Mesenchymal stem cell (in vitro differentiated cells and primary cell): ENCODE data around the gene CHST1.

Experiments
- DNase-seq: peaks from one replicate; pipeline ENCODE4 v3.0.0-alpha.2; 2013
- H2AFZ ChIP-seq: one replicate; pipeline ENCODE4 v1.6.1; 2013; ENCODE audit warnings: low read depth, mild to moderate bottlenecking, control low read depth, inconsistent platforms, low read length, moderate library complexity
- H2AK5ac ChIP-seq: 2 replicates; pipeline ENCODE4 v1.6.1; 2013; ENCODE audit warnings: low read length, moderate library complexity, mild to moderate bottlenecking, inconsistent platforms; ENCODE audit not compliant: severe bottlenecking
- H2BK120ac ChIP-seq: one replicate; pipeline ENCODE4 v1.6.1; 2013; ENCODE audit warnings: low read depth, mild to moderate bottlenecking, inconsistent platforms, low read length, moderate library complexity
- H2BK12ac ChIP-seq, 2 experiments: one replicate each; pipeline ENCODE4 v1.6.1; 2013; ENCODE audit warnings: inconsistent platforms in 2 of 2, low read length in 2 of 2, mild to moderate bottlenecking in 2 of 2, moderate library complexity in 2 of 2, control low read depth in 1 of 2
- H2BK15ac ChIP-seq: one replicate; pipeline ENCODE4 v1.6.1; 2013; ENCODE audit warnings: mild to moderate bottlenecking, low read depth, inconsistent platforms; ENCODE audit not compliant: poor library complexity, severe bottlenecking
- H2BK5ac ChIP-seq: 2 replicates; pipeline ENCODE4 v1.6.1; 2013; ENCODE audit warnings: low read depth, mild to moderate bottlenecking, low read length, control low read depth, inconsistent platforms; ENCODE audit not compliant: poor library complexity, severe bottlenecking
- H3K14ac ChIP-seq, 2 experiments: one replicate each; pipeline ENCODE4 v1.6.1; 2013; ENCODE audit warnings: inconsistent platforms in 2 of 2, low read length in 2 of 2, control low read depth in 1 of 2, mild to moderate bottlenecking in 1 of 2, moderate library complexity in 1 of 2
- H3K18ac ChIP-seq, 2 experiments: one replicate each; pipeline ENCODE4 v1.6.1; 2013; ENCODE audit warnings: inconsistent platforms in 2 of 2, low read length in 2 of 2, control low read depth in 1 of 2, low read depth in 1 of 2, mild to moderate bottlenecking in 1 of 2
- H3K23ac ChIP-seq, 2 experiments: one replicate each; pipeline ENCODE4 v1.6.1; 2013; ENCODE audit warnings: inconsistent platforms in 2 of 2, low read length in 2 of 2, mild to moderate bottlenecking in 2 of 2, moderate library complexity in 2 of 2, control low read depth in 1 of 2
- H3K27ac ChIP-seq: 2 replicates; pipeline ENCODE4 v1.5.1; 2013; ENCODE audit warnings: mild to moderate bottlenecking, moderate library complexity, low read length, control low read depth, inconsistent platforms; ENCODE audit not compliant: poor library complexity, severe bottlenecking
- H3K27me3 ChIP-seq, 2 experiments: 2 replicates each; pipeline versions ENCODE4 v1.6.1 to v1.7.0; 2013; ENCODE audit warnings: low read length in 2 of 2, mild to moderate bottlenecking in 2 of 2, moderate library complexity in 2 of 2, control low read depth in 1 of 2, inconsistent platforms in 1 of 2; ENCODE audit not compliant: control insufficient read depth in 1 of 2, insufficient read depth in 1 of 2
- H3K36me3 ChIP-seq, 2 experiments: 2 replicates each; pipeline versions ENCODE4 v1.6.1 to v1.7.0; 2013; ENCODE audit warnings: low read length in 2 of 2, control low read depth in 1 of 2, inconsistent platforms in 1 of 2, low read depth in 1 of 2, mild to moderate bottlenecking in 1 of 2; ENCODE audit not compliant: insufficient read depth in 2 of 2, control insufficient read depth in 1 of 2
- H3K4ac ChIP-seq, 2 experiments: one replicate each; pipeline ENCODE4 v1.6.1; 2013; ENCODE audit warnings: inconsistent platforms in 2 of 2, low read length in 2 of 2, mild to moderate bottlenecking in 2 of 2, moderate library complexity in 2 of 2, control low read depth in 1 of 2, low read depth in 1 of 2
- H3K4me1 ChIP-seq: 2 replicates; pipeline ENCODE4 v1.6.1; 2013; ENCODE audit warnings: low read depth, low read length, control low read depth; ENCODE audit not compliant: control insufficient read depth, insufficient read depth
- H3K4me2 ChIP-seq: 2 replicates; pipeline ENCODE4 v1.6.1; 2013; ENCODE audit warnings: low read length, mild to moderate bottlenecking, inconsistent platforms; ENCODE audit not compliant: poor library complexity, severe bottlenecking
- H3K4me3 ChIP-seq, 2 experiments: 2 replicates each; pipeline versions ENCODE4 v1.5.1 to v1.7.0; 2013; ENCODE audit warnings: low read length in 2 of 2, mild to moderate bottlenecking in 2 of 2, control low read depth in 1 of 2, low read depth in 1 of 2; ENCODE audit not compliant: insufficient read depth in 1 of 2
- H3K79me1 ChIP-seq: replicated peaks from 2 replicates; pipeline ENCODE4 v1.6.1; 2013; ENCODE audit warnings: mild to moderate bottlenecking, control low read depth, low read length, inconsistent platforms; ENCODE audit not compliant: poor library complexity, severe bottlenecking
- H3K9ac ChIP-seq: 2 replicates; pipeline ENCODE4 v1.7.0; 2013; ENCODE audit warnings: mild to moderate bottlenecking, low read length, moderate library complexity
- H3K9me3 ChIP-seq: 2 replicates; pipeline ENCODE4 v1.7.0; 2013; ENCODE audit warnings: mild to moderate bottlenecking, low read length; ENCODE audit not compliant: control insufficient read depth
- H4K8ac ChIP-seq: one replicate; pipeline ENCODE4 v1.6.1; 2013; ENCODE audit warnings: inconsistent platforms, mild to moderate bottlenecking, low read length, moderate library complexity
- H4K91ac ChIP-seq: one replicate; pipeline ENCODE4 v1.6.1; 2013; ENCODE audit warnings: mild to moderate bottlenecking, low read length, inconsistent platforms
- WGBS: methylation state at CpG from one replicate; pipeline ENCODE4 v1.1.7; 2013; ENCODE audit warnings: mixed read lengths; 5-methylcytosine and 5-hydroxymethylcytosine counted together

The CHST1 gene

GRCh38 chr11:45692808-45693453, 27.5 kb upstream of the CHST1 start:
- H3K36me3 ChIP-seq, result no peaks in the 10 kb centered on the region
- H3K14ac ChIP-seq, result no peak overlapping the region
- no peak overlapping the region for H4K8ac ChIP-seq
- no peak overlapping the region for H3K27ac ChIP-seq
- no peak overlapping the region for H3K4me2 ChIP-seq
- H3K18ac ChIP-seq, result no peak overlapping the region
- no peak overlapping the region for H3K9ac ChIP-seq
- no peak overlapping the region for H2AK5ac ChIP-seq
- H2BK120ac ChIP-seq, result no peak overlapping the region
- no peak overlapping the region for H3K4me3 ChIP-seq
- 77% methylated on average over 10 of the region's 10 CpGs for WGBS
- no peaks in the 10 kb centered on the region for H3K79me1 ChIP-seq
- no peak for DNase-seq
- no peak overlapping the region for H2AFZ ChIP-seq
- H2BK12ac ChIP-seq, result no peak overlapping the region
- no peaks in the 10 kb centered on the region for H3K4me1 ChIP-seq
- no peak overlapping the region for H3K4ac ChIP-seq
- no peak overlapping the region for H2BK15ac ChIP-seq
- no peak overlapping the region for H4K91ac ChIP-seq
- H3K23ac ChIP-seq, result no peak overlapping the region
- peaks cover 37 to 72% of the 10 kb centered on the region in 2 experiments for H3K27me3 ChIP-seq
- no peak overlapping the region for H2BK5ac ChIP-seq
- no peaks in the 10 kb centered on the region for H3K9me3 ChIP-seq

- H2AK5ac ChIP-seq, result no peak overlapping the region
- no peak overlapping the region for H2BK15ac ChIP-seq
- H4K91ac ChIP-seq, result no peak overlapping the region
- H3K36me3 ChIP-seq, result no peaks in the 10 kb centered on the region
- no peak overlapping the region for H2BK5ac ChIP-seq
- H3K18ac ChIP-seq, result no peak overlapping the region
- no peak overlapping the region for H3K23ac ChIP-seq
- H2BK12ac ChIP-seq, result no peak overlapping the region
- no peak overlapping the region for H4K8ac ChIP-seq
- no peak overlapping the region for H2BK120ac ChIP-seq
- 54% methylated on average over 7 of the region's 7 CpGs for WGBS
- no peak overlapping the region for H3K4me3 ChIP-seq
- H3K9me3 ChIP-seq, result no peaks in the 10 kb centered on the region
- H3K4ac ChIP-seq, result no peak overlapping the region
- no peaks in the 10 kb centered on the region for H3K79me1 ChIP-seq
- DNase-seq, result no peak
- no peak overlapping the region for H3K27ac ChIP-seq
- H3K14ac ChIP-seq, result no peak overlapping the region
- no peak overlapping the region for H3K9ac ChIP-seq
- no peak overlapping the region for H3K4me2 ChIP-seq
- H3K4me1 ChIP-seq, result no peaks in the 10 kb centered on the region
- H3K27me3 ChIP-seq, result peaks cover 63 to 85% of the 10 kb centered on the region in 2 experiments
- no peak overlapping the region for H2AFZ ChIP-seq
Measured at GRCh38 chr11:45688472-45689033, 23.1 kb upstream of the CHST1 start.

GRCh38 chr11:45687836-45688235, 22.4 kb upstream of the CHST1 start:
- H2BK120ac ChIP-seq, result no peak overlapping the region
- DNase-seq, result no peak
- H3K27me3 ChIP-seq, result peaks cover 69 to 85% of the 10 kb centered on the region in 2 experiments
- H3K9me3 ChIP-seq, result no peaks in the 10 kb centered on the region
- no peak overlapping the region for H4K91ac ChIP-seq
- no peak overlapping the region for H3K27ac ChIP-seq
- no peak overlapping the region for H3K4ac ChIP-seq
- WGBS, result 81% methylated on average over 6 of the region's 6 CpGs
- H2BK12ac ChIP-seq, result no peak overlapping the region
- no peak overlapping the region for H3K18ac ChIP-seq
- H3K14ac ChIP-seq, result no peak overlapping the region
- H3K23ac ChIP-seq, result no peak overlapping the region
- no peaks in the 10 kb centered on the region for H3K79me1 ChIP-seq
- H3K9ac ChIP-seq, result no peak overlapping the region
- H2AFZ ChIP-seq, result no peak overlapping the region
- H2AK5ac ChIP-seq, result no peak overlapping the region
- H2BK15ac ChIP-seq, result no peak overlapping the region
- no peaks in the 10 kb centered on the region for H3K4me1 ChIP-seq
- H4K8ac ChIP-seq, result no peak overlapping the region
- no peak overlapping the region for H2BK5ac ChIP-seq
- H3K36me3 ChIP-seq, result no peaks in the 10 kb centered on the region
- H3K4me3 ChIP-seq, result no peak overlapping the region
- H3K4me2 ChIP-seq, result no peak overlapping the region

GRCh38 chr11:45685964-45686537, 20.6 kb upstream of the CHST1 start:
- Histone ChIP-seq H2BK120ac (no peak overlapping the region), H2BK12ac (no peak overlapping the region), H3K9ac (no peak overlapping the region), H3K27ac (no peak overlapping the region), H4K8ac (no peak overlapping the region), H2BK5ac (no peak overlapping the region), H4K91ac (no peak overlapping the region), H2AK5ac (no peak overlapping the region), H3K18ac (no peak overlapping the region), H3K23ac (no peak overlapping the region), H3K4me3 (no peak overlapping the region), H3K4me2 (no peak overlapping the region), H3K4ac (no peak overlapping the region), H3K14ac (no peak overlapping the region), H2BK15ac (no peak overlapping the region), H3K36me3 (no peaks in the 10 kb centered on the region), H3K79me1 (no peaks in the 10 kb centered on the region), H3K4me1 (no peaks in the 10 kb centered on the region), H3K9me3 (no peaks in the 10 kb centered on the region), H3K27me3 (peaks cover 81 to 87% of the 10 kb centered on the region in 2 experiments), H2AFZ (no peak overlapping the region)
- DNase-seq, result no peak
- WGBS, result 80% methylated on average over 7 of the region's 7 CpGs
